C4-2B (cell line): ENCODE data around the gene TPCN1.

ENCODE experiments used
- ZFX ChIP-seq: fragments of 450-650 bp; IDR thresholded peaks from 2 replicates; pipeline ENCODE4 v1.6.1; 2017
- TF ChIP-seq, protein P1 (sequence below): fragments of 450-650 bp; conservative IDR thresholded peaks from 2 replicates; pipeline ENCODE4 v1.5.1; 2017; ENCODE audit warnings: mild to moderate bottlenecking

GRCh38 chr12:113235976-113236375 is 14.7 kb downstream of the TPCN1 start:
- TF ChIP-seq, protein P1, sequence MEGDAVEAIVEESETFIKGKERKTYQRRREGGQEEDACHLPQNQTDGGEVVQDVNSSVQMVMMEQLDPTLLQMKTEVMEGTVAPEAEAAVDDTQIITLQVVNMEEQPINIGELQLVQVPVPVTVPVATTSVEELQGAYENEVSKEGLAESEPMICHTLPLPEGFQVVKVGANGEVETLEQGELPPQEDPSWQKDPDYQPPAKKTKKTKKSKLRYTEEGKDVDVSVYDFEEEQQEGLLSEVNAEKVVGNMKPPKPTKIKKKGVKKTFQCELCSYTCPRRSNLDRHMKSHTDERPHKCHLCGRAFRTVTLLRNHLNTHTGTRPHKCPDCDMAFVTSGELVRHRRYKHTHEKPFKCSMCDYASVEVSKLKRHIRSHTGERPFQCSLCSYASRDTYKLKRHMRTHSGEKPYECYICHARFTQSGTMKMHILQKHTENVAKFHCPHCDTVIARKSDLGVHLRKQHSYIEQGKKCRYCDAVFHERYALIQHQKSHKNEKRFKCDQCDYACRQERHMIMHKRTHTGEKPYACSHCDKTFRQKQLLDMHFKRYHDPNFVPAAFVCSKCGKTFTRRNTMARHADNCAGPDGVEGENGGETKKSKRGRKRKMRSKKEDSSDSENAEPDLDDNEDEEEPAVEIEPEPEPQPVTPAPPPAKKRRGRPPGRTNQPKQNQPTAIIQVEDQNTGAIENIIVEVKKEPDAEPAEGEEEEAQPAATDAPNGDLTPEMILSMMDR, result no peak
- TF ChIP-seq ZFX, result no peak
